Stimulated activated CD4-positive, alpha-beta T cell treated with anti-CD3 and anti-CD28 coated beads, TNF-alpha, amount 100 ng/mL, for 48 hours (primary cell): ENCODE data around the gene SLC12A7.
"Not testable (repeated sequence)": the region's sequence is repeated elsewhere in the genome, so short reads cannot be mapped to it uniquely, and the experiment has no call there.

ENCODE experiments used
- DNase-seq, 3 donors: peaks; one replicate each; pipeline ENCODE4 v3.0.0-alpha.2; 2020; ENCODE audit warnings: low read depth in 3 of 3

Gene SLC12A7

GRCh38 chr5:1062761-1063568, 48.9 kb downstream of the SLC12A7 start:
- no peak for DNase-seq

DNA sequence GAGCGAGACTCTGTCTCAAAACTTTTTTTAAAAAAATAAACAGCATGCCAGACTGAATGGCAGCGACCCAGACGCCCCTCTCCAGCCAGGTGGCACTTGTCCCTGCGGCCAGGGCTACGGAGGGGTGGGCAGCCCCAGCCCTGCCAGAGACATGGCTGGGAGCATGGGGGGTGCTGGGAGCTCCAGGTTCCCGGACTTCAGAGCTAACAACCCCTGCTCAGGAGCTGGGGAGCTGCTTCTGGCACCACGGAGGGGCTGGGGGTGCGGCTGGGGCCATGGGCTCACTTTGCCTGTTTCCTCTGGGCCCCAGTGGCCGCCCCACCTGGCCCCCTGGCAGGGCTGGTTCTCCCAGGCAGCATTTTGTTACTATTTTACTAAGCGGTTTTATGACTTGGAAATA, 49.9 kb downstream of the SLC12A7 start:
- DNase-seq = no peak

- not testable (repeated sequence) for DNase-seq
These were observed 50.6 kb downstream of the SLC12A7 start for GRCh38 chr5:1061292-1061691.

DNA sequence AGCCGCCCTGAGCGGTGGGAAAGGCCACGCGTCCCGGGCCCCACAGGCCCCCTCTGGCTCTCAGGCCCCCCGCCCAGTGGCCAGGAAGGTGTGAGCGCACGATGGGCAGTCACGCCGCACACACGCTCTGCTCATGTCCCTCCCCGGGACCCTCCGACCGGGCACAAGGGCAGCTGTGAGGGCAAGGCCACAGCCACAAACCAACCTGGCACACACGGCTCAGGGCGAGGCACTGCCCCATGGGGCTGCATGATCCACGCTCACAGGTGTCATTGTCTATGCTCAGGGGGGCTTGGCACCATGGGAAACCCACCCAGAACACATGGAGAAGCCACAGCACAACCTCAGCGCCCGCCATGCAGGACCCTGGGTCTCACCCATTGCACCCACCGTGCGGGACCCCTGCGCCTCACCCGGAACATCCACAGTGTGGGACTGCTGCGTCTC, 51.3 kb downstream of the SLC12A7 start:
- no peak for DNase-seq

- DNase-seq = no peak
These were observed 52.0 kb downstream of the SLC12A7 start for GRCh38 chr5:1059884-1060263.

DNA sequence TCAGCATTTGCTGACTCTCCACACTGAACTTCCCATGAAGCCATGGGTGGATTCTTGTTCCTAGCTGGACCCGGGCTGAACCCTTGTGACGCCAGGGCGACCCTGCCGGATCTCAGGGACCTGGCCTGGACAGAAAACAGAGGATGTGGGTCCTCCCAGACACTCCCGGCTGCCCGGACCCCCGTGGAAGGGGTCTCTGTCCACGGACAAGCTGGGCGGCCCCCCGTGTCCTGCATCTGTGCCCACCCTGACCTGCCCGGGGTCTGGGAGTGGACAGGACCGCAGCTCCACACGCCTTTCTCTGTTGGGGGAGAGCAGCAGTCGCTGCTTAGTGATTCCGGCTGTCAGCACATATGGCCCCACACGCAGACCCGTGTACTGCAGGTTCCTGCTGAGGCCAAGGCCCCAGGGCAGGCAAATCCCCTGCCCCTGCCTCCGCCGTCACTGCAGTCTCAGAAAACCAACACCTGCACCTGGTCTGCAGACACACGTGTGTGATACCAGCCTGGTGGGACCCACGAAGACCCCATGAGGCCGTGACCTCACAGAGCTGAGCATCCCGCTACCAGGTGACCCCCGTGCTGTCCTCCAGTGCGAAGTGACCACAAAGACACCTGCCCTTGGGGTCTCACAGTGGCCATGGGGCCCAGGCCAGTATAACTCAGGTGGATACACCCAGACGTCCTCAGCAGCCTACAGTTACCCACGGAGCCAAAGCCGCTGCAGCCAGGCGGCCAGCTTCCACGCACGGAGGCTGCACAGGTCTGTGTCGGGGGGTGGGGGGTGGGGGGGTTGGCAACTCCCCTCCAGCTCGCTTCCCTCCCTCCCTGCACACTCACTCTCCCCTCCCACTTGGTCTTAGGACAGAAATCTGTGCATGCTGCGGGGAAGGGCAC, 52.6 kb downstream of the SLC12A7 start:
- no peak for DNase-seq

DNA sequence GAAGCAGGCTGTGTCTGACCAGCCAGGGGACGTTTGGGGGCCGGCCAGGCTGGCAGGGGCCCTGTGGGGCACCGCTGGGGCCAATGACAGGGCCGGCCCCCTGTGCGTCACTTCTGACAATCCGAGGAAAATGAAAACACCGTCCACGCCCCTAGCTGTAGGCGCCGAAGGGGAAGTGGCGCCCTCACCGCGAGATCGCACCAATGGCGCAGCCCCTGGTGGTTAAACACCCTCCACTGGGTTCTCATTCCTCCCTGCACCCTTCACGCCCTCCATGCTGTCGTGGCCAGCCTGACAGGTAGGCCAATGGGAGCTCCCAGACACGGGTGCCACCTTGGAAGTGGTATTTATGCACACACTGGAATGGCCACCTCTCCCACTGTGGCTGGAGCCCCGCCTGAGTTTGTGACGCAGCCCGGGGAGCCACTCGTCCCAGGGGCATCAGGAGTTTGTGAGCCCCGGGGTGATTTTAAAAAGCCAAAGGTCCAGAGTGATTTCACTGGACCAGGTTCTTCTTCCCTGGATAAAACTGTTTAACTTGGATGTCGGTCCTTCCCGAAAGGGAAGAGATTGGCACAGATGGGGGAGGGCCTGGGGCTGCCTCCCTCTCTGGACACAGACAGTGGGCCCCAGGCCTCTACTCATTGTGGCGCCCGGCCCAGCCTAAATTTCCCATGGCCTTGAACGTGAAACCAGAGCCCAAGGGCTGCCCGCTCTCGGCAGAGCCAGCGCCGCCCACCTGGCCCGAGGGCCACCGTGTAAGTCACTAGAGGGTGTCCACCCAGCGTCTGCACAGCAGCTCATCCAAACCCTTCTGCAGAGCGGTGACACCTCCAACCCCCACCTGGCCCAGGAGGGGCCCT, 53.5 kb downstream of the SLC12A7 start:
- no peak for DNase-seq

DNA sequence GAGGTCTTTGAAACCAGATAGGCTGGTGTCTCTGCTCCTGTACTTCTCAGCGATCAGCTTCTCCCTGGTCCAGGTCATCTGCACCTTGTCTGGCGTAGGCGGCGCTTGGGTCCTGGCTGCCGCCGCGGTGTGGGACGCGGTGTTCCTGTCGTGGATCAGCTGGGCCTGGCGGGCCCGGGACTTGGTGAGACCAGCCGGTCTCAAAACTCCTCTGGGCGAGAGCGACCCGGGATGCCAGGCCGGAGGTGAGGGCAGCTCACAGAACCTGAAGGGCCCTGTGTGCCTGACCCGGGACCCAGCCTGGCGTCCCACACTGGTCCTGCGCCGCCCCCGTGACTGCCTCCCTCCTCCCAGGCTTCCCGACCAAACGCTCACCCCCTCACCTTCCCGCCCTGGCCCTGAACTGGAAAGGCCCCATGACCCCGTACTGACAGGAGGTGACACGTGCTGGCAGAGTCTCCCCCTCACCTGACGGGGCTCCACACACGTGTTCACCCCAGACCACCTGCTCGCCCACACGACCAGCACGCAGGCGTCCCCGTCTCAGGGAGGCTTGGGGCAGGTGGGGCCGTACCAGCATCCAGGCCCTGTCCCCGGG, 54.3 kb downstream of the SLC12A7 start:
- no peak for DNase-seq

DNA sequence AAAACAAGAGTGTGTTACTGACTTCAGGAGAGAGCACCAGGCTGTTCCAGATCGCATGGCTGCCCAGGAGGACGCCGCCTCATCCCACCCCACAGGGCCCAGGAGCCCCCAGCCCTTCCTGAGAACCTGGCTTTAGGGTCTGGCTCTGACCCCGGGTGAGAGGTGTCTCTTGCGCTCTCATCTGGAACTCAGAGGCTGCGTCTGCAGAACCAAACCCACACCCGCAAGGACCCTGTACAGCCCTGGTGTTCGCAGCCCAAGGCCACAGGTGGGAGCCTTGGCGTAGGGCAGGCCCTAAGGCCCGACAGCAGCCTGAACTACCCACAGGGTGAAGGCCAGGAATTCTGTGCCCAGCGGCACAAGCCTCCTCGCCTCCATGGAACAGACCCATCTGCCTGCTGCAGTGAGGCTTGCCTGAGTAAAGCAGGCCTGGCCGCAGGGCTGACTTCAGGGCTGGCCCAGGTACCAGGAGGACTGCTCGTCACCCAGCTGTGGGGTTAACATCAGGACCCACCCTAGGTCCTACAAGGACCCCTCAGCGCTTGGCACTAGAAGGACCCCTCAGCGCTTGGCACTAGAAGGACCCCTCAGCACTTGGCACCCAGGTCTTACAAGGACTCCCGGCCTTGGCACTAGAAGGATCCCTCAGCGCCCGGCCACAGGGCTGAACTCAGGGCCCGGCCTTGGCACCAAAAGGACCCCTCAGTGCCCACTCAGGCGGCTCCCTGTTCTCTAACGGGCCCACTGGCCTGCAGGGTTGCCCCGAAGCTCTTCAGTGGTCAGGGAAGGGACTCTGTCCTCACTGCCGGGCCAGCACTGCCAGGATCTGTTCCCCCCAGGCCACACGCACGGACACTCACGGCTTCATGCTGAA, 55.0 kb downstream of the SLC12A7 start:
- no peak for DNase-seq

DNA sequence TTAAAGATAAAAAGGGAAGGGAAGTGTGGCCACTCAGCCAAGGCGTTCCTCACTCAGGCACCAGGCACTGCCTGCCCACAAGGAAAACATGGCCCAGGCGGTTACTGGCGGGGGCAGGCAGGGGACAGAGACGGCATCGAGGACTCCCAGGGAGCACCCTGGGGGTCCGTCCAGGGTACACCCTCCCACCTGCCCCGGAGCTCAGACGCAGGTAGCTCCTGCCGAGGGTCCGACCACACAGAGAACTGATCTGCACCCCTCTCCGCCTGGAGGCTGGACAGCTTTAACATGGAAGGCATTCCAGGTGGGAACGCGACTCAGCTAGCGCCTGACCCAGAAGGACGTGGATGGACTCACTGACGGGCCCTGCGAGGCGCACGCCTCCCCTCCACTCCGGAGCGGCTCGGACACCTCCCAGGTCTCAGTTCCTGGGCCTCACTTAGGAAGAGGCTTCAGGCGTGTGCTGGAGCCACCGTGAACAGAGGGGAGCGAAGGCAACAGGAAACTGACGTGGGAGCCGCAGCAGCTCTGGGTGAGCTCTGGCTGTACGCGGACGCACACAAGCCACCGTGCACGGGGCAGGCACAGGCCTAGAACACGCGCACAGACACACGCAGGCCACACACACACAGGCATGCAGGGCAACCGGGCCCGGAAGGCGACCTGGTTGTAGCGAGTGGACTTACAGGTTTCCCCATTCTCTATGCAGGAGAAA, 55.8 kb downstream of the SLC12A7 start:
- no peak for DNase-seq

GRCh38 chr5:1054799-1055775, 56.8 kb downstream of the SLC12A7 start:
- DNase-seq = no peak

- no peak for DNase-seq
These were observed 57.7 kb downstream of the SLC12A7 start for GRCh38 chr5:1054018-1054798.

- DNase-seq = no peak
These were observed 58.4 kb downstream of the SLC12A7 start for GRCh38 chr5:1053391-1054017.

DNA sequence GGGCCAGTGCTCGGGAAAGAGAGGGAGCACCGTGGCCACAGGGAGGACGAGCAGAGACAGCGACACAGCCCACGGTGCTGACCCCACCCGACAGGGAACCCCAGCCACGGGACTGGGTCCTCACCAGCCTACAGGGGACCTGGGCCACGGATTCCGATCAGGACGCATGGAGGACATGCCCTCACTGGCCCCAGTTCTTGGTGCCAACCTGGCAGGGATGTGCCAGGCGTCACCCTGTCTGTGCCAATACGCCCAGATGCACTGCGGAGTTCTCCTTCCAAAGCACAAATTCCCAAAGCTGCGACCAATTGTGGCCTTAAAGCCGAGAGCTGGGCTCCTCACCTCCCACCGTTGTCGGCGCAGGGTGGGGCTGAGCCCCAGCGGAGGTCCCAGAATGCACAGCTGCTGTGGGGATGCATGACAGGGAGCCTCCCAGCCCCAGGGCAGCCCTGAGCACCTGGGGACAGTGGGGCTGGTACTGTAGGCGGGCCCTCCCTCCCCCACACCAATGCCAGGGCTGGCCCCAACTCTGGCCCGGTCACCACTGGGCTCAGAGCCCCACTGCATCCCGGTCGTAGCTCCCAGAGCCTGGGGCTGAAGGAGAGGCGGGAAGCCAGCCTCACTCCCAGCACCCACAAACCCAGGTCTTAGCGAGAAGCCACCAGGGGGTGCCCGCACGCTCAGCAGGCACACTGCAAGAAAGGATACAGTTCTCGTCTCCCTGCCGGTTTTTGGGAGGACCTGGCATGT, 59.0 kb downstream of the SLC12A7 start:
- DNase-seq = no peak

- no peak for DNase-seq
These were observed 59.8 kb downstream of the SLC12A7 start for GRCh38 chr5:1052076-1052475.

- DNase-seq = no peak
These were observed 60.5 kb downstream of the SLC12A7 start for GRCh38 chr5:1051366-1051720.
